HCT116 (cell line): ENCODE data around the gene LEPR. TPM values are rescaled to one million over a fixed set of nuclear protein-coding genes. Genes with fewer than 3 reads are reported as not detected.

Source experiments
- ATAC-seq: fragments of 200-7000 bp; cut with Tn5 transposase; 2 replicates; pipeline ENCODE4 v1.9.1; 2020; ENCODE audit warnings: mild to moderate bottlenecking, moderate library complexity
- BruUV-seq: library from RNA; stranded (reverse); fragments of 400-500 nt; replicated peaks from 2 replicates; lab custom pipeline; 2021; lab: Mats Ljungman, UMichigan
- CTCF ChIA-PET: fragments of 300-600 bp; sonication (Branson Sonifier 250); formaldehyde crosslinking; loops from one replicate; lab custom pipeline; 2021; ENCODE audit warnings: antibody characterized with exemption; lab: Charles Lee
- POLR2A ChIA-PET: fragments of 300-600, 350-600 bp; sonication (Branson Sonifier 250); formaldehyde crosslinking; loops from one replicate; lab custom pipeline; 2021; ENCODE audit warnings: antibody characterized with exemption; lab: Charles Lee
- RAD21 ChIA-PET, 2 experiments: fragments of 300-600 bp; sonication (Branson Sonifier 250); formaldehyde crosslinking; loops; one replicate each; lab custom pipeline; 2023; ENCODE audit warnings: low total read pairs in 2 of 2; ENCODE audit not compliant: uncharacterized antibody in 2 of 2, unreplicated experiment in 2 of 2, low non-redundant PET in 1 of 2; lab: Charles Lee
- DNase-seq: peaks from one replicate; pipeline ENCODE4 v3.0.0-alpha.2; 2010; ENCODE audit warnings: low read depth, low spot score
- H2AFZ ChIP-seq: fragments of 200-600 bp; shearing (Covaris generic), sonication (generic); 2 replicates; pipeline ENCODE4 v1.6.1; 2017; ENCODE audit warnings: low read depth, mixed run types, mixed read lengths, antibody characterized with exemption, low read length; ENCODE audit not compliant: poor library complexity, severe bottlenecking
- H3K27ac ChIP-seq: 2 replicates; pipeline ENCODE4 v1.5.1; 2012; ENCODE audit warnings: low read depth, low read length
- H3K27me3 ChIP-seq: fragments of 200-600 bp; sonication (generic); 2 replicates; pipeline ENCODE4 v1.6.1; 2016; ENCODE audit warnings: mixed run types, low read length, mixed read lengths; ENCODE audit not compliant: insufficient read depth
- H3K36me3 ChIP-seq, 2 experiments: fragments of 200-500 bp in 1 of 2; fragments of 200-600 bp in 1 of 2; sonication (Bioruptor generic) in 1 of 2; sonication (generic) in 1 of 2; 2 replicates each; pipeline versions ENCODE4 v1.5.1 to v1.6.1; 2014 to 2016; ENCODE audit warnings: low read length in 2 of 2, inconsistent platforms in 1 of 2, mixed read lengths in 1 of 2, mixed run types in 1 of 2; ENCODE audit not compliant: insufficient read depth in 2 of 2, control insufficient read depth in 1 of 2
- H3K4me1 ChIP-seq, 2 experiments: fragments of 200-600 bp in 1 of 2; sonication (generic) in 1 of 2; 2 replicates each; pipeline versions ENCODE4 v1.5.1 to v1.6.1; 2012 to 2017; ENCODE audit warnings: low read length in 2 of 2, inconsistent platforms in 1 of 2, mild to moderate bottlenecking in 1 of 2, mixed read lengths in 1 of 2, mixed run types in 1 of 2, moderate library complexity in 1 of 2; ENCODE audit not compliant: insufficient read depth in 2 of 2, control insufficient read depth in 1 of 2
- H3K4me2 ChIP-seq: fragments of 200-600 bp; sonication (generic); 2 replicates; pipeline ENCODE4 v1.6.1; 2017; ENCODE audit warnings: mixed run types, low read length, mixed read lengths
- H3K4me3 ChIP-seq, 2 experiments: fragments of 200-600 bp in 1 of 2; sonication (generic) in 1 of 2; replicated peaks in 1 of 2; 2 replicates each; pipeline ENCODE4 v1.5.1; 2011 to 2016; ENCODE audit warnings: low read length in 2 of 2, control low read depth in 1 of 2, low read depth in 1 of 2, mild to moderate bottlenecking in 1 of 2, mixed read lengths in 1 of 2, mixed run types in 1 of 2
- H3K79me2 ChIP-seq: fragments of 200-600 bp; sonication (generic); 2 replicates; pipeline ENCODE4 v1.6.1; 2017; ENCODE audit warnings: mild to moderate bottlenecking, mixed run types, low read length, moderate library complexity, mixed read lengths; ENCODE audit not compliant: insufficient read depth
- H3K9ac ChIP-seq: fragments of 200-600 bp; sonication (generic); 2 replicates; pipeline ENCODE4 v1.6.1; 2016; ENCODE audit warnings: low read length, mixed read lengths
- H3K9me2 ChIP-seq: fragments of 200-600 bp; sonication (generic), shearing (Covaris generic); 2 replicates; pipeline ENCODE4 v1.6.1; 2017; ENCODE audit warnings: mixed run types, mild to moderate bottlenecking, moderate library complexity; ENCODE audit not compliant: insufficient read depth
- H3K9me3 ChIP-seq, 2 experiments: fragments of 200-500 bp in 1 of 2; fragments of 200-600 bp in 1 of 2; sonication (Bioruptor generic) in 1 of 2; sonication (generic) in 1 of 2; 2 replicates each; pipeline ENCODE4 v1.6.1; 2014 to 2017; ENCODE audit warnings: low read length in 2 of 2, mixed read lengths in 2 of 2, inconsistent platforms in 1 of 2, low read depth in 1 of 2, mild to moderate bottlenecking in 1 of 2, mixed run types in 1 of 2, moderate library complexity in 1 of 2; ENCODE audit not compliant: control insufficient read depth in 1 of 2, insufficient read depth in 1 of 2
- H4K20me1 ChIP-seq: fragments of 200-600 bp; sonication (generic), shearing (Covaris generic); 2 replicates; pipeline ENCODE4 v1.6.1; 2017; ENCODE audit warnings: mixed run types, mild to moderate bottlenecking, moderate library complexity; ENCODE audit not compliant: insufficient read depth
- CBX3 ChIP-seq: IDR thresholded peaks from 2 replicates; pipeline ENCODE4 v1.6.1; 2012; ENCODE audit warnings: low read depth
- CEBPB ChIP-seq: IDR thresholded peaks from 2 replicates; pipeline ENCODE4 v1.6.1; 2012; ENCODE audit warnings: low read depth
- ELF1 ChIP-seq: IDR thresholded peaks from 2 replicates; pipeline ENCODE4 v1.6.1; 2012; ENCODE audit warnings: low read depth, borderline replicate concordance
- EZH2phosphoT487 ChIP-seq: fragments of 200-600 bp; IDR thresholded peaks from 2 replicates; pipeline ENCODE4 v1.6.1; 2018; ENCODE audit warnings: antibody characterized with exemption, borderline replicate concordance
- FOSL1 ChIP-seq: IDR thresholded peaks from 2 replicates; pipeline ENCODE4 v1.6.1; 2012; ENCODE audit warnings: low read depth
- JUND ChIP-seq: IDR thresholded peaks from 2 replicates; pipeline ENCODE4 v1.6.1; 2012
- POLR2A ChIP-seq: IDR thresholded peaks from 2 replicates; pipeline ENCODE4 v1.7.0; 2011; ENCODE audit warnings: borderline replicate concordance; ENCODE audit not compliant: insufficient read depth, insufficient read length; ENCODE audit errors: extremely low read depth
- RAD21 ChIP-seq: IDR thresholded peaks from 2 replicates; pipeline ENCODE4 v1.6.1; 2012; ENCODE audit warnings: low read depth, mild to moderate bottlenecking
- SIN3A ChIP-seq: IDR thresholded peaks from 2 replicates; pipeline ENCODE4 v1.6.1; 2012; ENCODE audit warnings: low read depth
- SP1 ChIP-seq: IDR thresholded peaks from 2 replicates; pipeline ENCODE4 v1.6.1; 2012; ENCODE audit warnings: low read depth
- SRF ChIP-seq: IDR thresholded peaks from 2 replicates; pipeline ENCODE4 v1.6.1; 2012; ENCODE audit warnings: low read depth
- TCF7L2 ChIP-seq: IDR thresholded peaks from 2 replicates; pipeline ENCODE4 v1.7.0; 2011; ENCODE audit warnings: borderline replicate concordance, inconsistent platforms; ENCODE audit not compliant: insufficient read depth, insufficient read length; ENCODE audit errors: extremely low read depth
- YY1 ChIP-seq: IDR thresholded peaks from 2 replicates; pipeline ENCODE4 v1.6.1; 2011; ENCODE audit warnings: low read length, low read depth, moderate library complexity, mild to moderate bottlenecking; ENCODE audit not compliant: insufficient replicate concordance; ENCODE audit errors: extremely low read depth
- ZFX ChIP-seq: fragments of 450-650 bp; IDR thresholded peaks from 2 replicates; pipeline ENCODE4 v1.6.1; 2017
- ZNF274 ChIP-seq: fragments of 200-500 bp; sonication (Bioruptor generic); IDR thresholded peaks from 2 replicates; pipeline ENCODE4 v1.6.1; 2014; ENCODE audit warnings: mild to moderate bottlenecking, low read depth, low read length, inconsistent platforms
- intact Hi-C: fragments of 100-400 bp; cut with micrococcal nuclease; formaldehyde crosslinking; loops from 2 replicates; pipeline ENCODE4 v1.10.0; 2022
- total RNA-seq: library from RNA; stranded (reverse); gene quantifications from one replicate; pipeline ENCODE4 v1.2.1, GENCODE V29; 2021; ENCODE audit not compliant: unreplicated experiment

LEPR gene
- total RNA-seq, 1 experiment from 2014 or later, result 6.0 TPM

DNA sequence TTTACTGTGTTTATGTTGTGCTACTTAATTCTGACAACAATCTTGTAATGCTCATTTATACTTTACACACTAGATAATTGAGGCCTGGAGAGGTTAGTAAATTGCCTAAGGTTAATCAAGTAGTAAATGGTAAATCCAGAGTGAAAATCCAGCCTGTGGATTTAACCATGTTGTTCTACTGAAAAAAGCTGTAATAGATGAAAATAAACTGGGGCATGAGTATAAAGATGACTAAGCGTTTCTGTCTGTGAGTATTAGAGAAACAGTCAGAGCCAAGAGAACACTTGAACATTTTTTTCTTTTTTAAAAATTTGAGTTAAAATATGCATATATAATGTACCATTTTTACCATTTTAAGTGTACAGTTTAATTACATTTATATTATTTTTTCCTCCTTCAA, 47.9 kb upstream of the LEPR start:
- H3K36me3 ChIP-seq, result no peaks in the 10 kb centered on the region
- H3K9me2 ChIP-seq, result no peaks in the 10 kb centered on the region
- H3K27me3 ChIP-seq, result no peaks in the 10 kb centered on the region
- H4K20me1 ChIP-seq, result no peaks in the 10 kb centered on the region
- TF ChIP-seq SIN3A, result no peak
- TF ChIP-seq CBX3, result no peak
- TF ChIP-seq CEBPB, result no peak
- TF ChIP-seq EZH2phosphoT487, result no peak
- no peak for TF ChIP-seq RAD21
- TF ChIP-seq ELF1, result no peak
- TF ChIP-seq TCF7L2, result no peak
- TF ChIP-seq YY1, result no peak
- no peak for TF ChIP-seq SRF
- TF ChIP-seq FOSL1, result no peak
- TF ChIP-seq ZNF274, result no peak
- no peak for TF ChIP-seq JUND
- TF ChIP-seq ZFX, result no peak
- TF ChIP-seq POLR2A, result no peak
- TF ChIP-seq SP1, result no peak
- ChIA-PET RAD21 (no interaction called here), CTCF (no interaction called here), POLR2A (no interaction called here)
- no peaks in the 10 kb centered on the region for H3K4me1 ChIP-seq
- ATAC-seq, result no peak
- no TSS peak for BruUV-seq
- no peak for DNase-seq
- intact Hi-C loops, result no loop called here
- no peak overlapping the region for H3K4me3 ChIP-seq
- H2AFZ ChIP-seq, result no peak overlapping the region
- no peaks in the 10 kb centered on the region for H3K79me2 ChIP-seq
- no peaks in the 10 kb centered on the region for H3K9me3 ChIP-seq
- H3K27ac ChIP-seq, result no peak overlapping the region
- H3K4me2 ChIP-seq, result no peak overlapping the region
- no peak overlapping the region for H3K9ac ChIP-seq
